Fibroblast of lung (primary cell): ENCODE data around the gene AMBRA1. TPM values are rescaled to one million over a fixed set of nuclear protein-coding genes. Genes with fewer than 3 reads are reported as not detected.
"Not testable (repeated sequence)": the region's sequence is repeated elsewhere in the genome, so short reads cannot be mapped to it uniquely, and the experiment has no call there.

Experiments
- DNase-seq, 2 donors: peaks; one replicate each; pipeline versions ENCODE4 v3.0.0 to v3.0.0-alpha.2; 2010; ENCODE audit warnings: low read depth in 2 of 2
- H2AFZ ChIP-seq: 2 replicates; pipeline ENCODE4 v1.5.1; 2012; ENCODE audit warnings: low read length, control low read depth, inconsistent platforms
- H3K27ac ChIP-seq: 2 replicates; pipeline ENCODE4 v1.5.1; 2011; ENCODE audit warnings: low read length, control low read depth; ENCODE audit not compliant: insufficient read depth
- H3K27me3 ChIP-seq: 2 replicates; pipeline ENCODE4 v1.5.1; 2011; ENCODE audit warnings: mild to moderate bottlenecking, low read length; ENCODE audit not compliant: control insufficient read depth, insufficient read depth
- H3K36me3 ChIP-seq: 2 replicates; pipeline ENCODE4 v1.5.1; 2011; ENCODE audit warnings: low read length; ENCODE audit not compliant: control insufficient read depth, insufficient read depth
- H3K4me1 ChIP-seq: 2 replicates; pipeline ENCODE4 v1.5.1; 2011; ENCODE audit warnings: low read length; ENCODE audit not compliant: control insufficient read depth, insufficient read depth; ENCODE audit errors: extremely low read depth
- H3K4me2 ChIP-seq: 2 replicates; pipeline ENCODE4 v1.5.1; 2011; ENCODE audit warnings: low read length, control low read depth; ENCODE audit not compliant: insufficient read depth; ENCODE audit errors: extremely low read depth
- H3K4me3 ChIP-seq, 4 experiments: fragments of 200-600 bp in 1 of 4; sonication (generic) in 1 of 4; replicated peaks in 1 of 4; 2 replicates each; pipeline ENCODE4 v1.5.1; 2011 to 2016; ENCODE audit warnings: low read length in 4 of 4, low read depth in 3 of 4, mild to moderate bottlenecking in 3 of 4, control low read depth in 2 of 4, inconsistent platforms in 1 of 4, mixed read lengths in 1 of 4; ENCODE audit not compliant: insufficient read depth in 1 of 4; ENCODE audit errors: control extremely low read depth in 1 of 4
- H3K79me2 ChIP-seq: 2 replicates; pipeline ENCODE4 v1.5.1; 2012; ENCODE audit warnings: mild to moderate bottlenecking, low read length, inconsistent platforms; ENCODE audit not compliant: control insufficient read depth, insufficient read depth
- H3K9ac ChIP-seq: 2 replicates; pipeline ENCODE4 v1.5.1; 2011; ENCODE audit warnings: mild to moderate bottlenecking, low read length, control low read depth; ENCODE audit not compliant: insufficient read depth
- H3K9me3 ChIP-seq: 2 replicates; pipeline ENCODE4 v1.5.1; 2012; ENCODE audit warnings: low read depth, low read length; ENCODE audit not compliant: control insufficient read depth, insufficient read depth
- H4K20me1 ChIP-seq: 2 replicates; pipeline ENCODE4 v1.5.1; 2011; ENCODE audit warnings: low read length; ENCODE audit not compliant: control insufficient read depth, insufficient read depth; ENCODE audit errors: extremely low read depth
- CTCF ChIP-seq, 2 donors: IDR thresholded peaks in 1 of 2; conservative IDR thresholded peaks in 1 of 2; 1 replicate in 1 of 2; 2 replicates in 1 of 2; pipeline ENCODE4 v1.5.1; 2011 to 2012; ENCODE audit warnings: low read length in 2 of 2, control low read depth in 1 of 2, inconsistent platforms in 1 of 2, low read depth in 1 of 2, mild to moderate bottlenecking in 1 of 2
- EZH2 ChIP-seq: IDR thresholded peaks from 2 replicates; pipeline ENCODE4 v1.5.1; 2012; ENCODE audit warnings: low read length, control low read depth, mild to moderate bottlenecking; ENCODE audit errors: missing control alignments
- polyA plus RNA-seq, 2 donors: library from polyadenylated mRNA; depleted of rRNA in 1 of 2; stranded (reverse) in 1 of 2; unstranded in 1 of 2; fragments of >200 nt; gene quantifications; 2 replicates each; pipeline ENCODE4 v1.2.1, GENCODE V29; 2011 to 2012; ENCODE audit warnings: missing spikeins in 1 of 2
- total RNA-seq: library from RNA; depleted of rRNA; stranded (reverse); fragments of >200 nt; gene quantifications from 2 replicates; pipeline ENCODE4 v1.2.1, GENCODE V29; 2014

AMBRA1 gene
- total and polyA plus RNA-seq, 2 donors (not counting 1 experiment from before 2014, with no cell fraction given): 8.3 to 23.3 TPM

- TF ChIP-seq EZH2 (no peak), CTCF (conservative IDR thresholded peaks at IDR 0.05 in 1 of 2, IDR thresholded peaks at IDR 0.05 in 1 of 2; ENCODE audit: low read depth in 1 of 2, low read length in 2 of 2) (no peak)
- no peaks in the 10 kb centered on the region for H4K20me1 ChIP-seq
Measured at GRCh38 chr11:46590740-46591605, 2.9 kb downstream of the AMBRA1 start.

DNA sequence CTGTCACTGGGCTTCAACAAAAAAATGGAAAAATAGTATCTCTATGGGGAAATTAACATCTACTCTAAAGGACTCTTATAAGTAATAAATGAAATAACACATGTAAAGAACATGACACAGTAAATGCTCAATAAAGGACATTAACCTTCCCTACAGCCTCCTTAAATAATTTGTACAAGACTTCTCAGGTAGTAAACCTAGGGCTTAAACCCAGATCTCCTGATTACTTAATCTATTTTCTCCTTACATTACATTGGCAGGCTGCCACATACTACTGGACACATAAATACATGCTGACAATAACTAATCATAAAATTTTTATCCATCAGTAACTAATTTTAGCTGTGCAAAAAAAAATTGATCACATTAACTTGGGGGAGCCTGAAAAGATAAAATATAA, 4.9 kb downstream of the AMBRA1 start:
- no peak for DNase-seq
- TF ChIP-seq CTCF (conservative IDR thresholded peaks at IDR 0.05 in 1 of 2, IDR thresholded peaks at IDR 0.05 in 1 of 2; ENCODE audit: low read depth in 1 of 2, low read length in 2 of 2): no peak
- no peak for TF ChIP-seq EZH2

More at GRCh38 chr11:46590740-46591605, 2.9 kb downstream of the AMBRA1 start:
- Histone ChIP-seq H2AFZ (no peak overlapping the region), H3K27me3 (no peaks in the 10 kb centered on the region), H3K9ac (no peak overlapping the region), H3K27ac (no peak overlapping the region), H3K36me3 (no peaks in the 10 kb centered on the region), H3K4me1 (peaks cover 5% of the 10 kb centered on the region), H3K4me3 (peak overlapping the region in 1 of 4 experiments; percentile 6), H3K79me2 (peaks cover 63% of the 10 kb centered on the region), H3K9me3 (no peaks in the 10 kb centered on the region), H3K4me2 (peak overlapping the region; percentile 54)
- DNase-seq: no peak

GRCh38 chr11:46588131-46588530, 5.7 kb downstream of the AMBRA1 start:
- Histone ChIP-seq H3K27me3 (no peaks in the 10 kb centered on the region), H3K4me3 (no peak overlapping the region), H3K27ac (no peak overlapping the region), H2AFZ (no peak overlapping the region), H3K79me2 (peaks cover 62% of the 10 kb centered on the region), H4K20me1 (no peaks in the 10 kb centered on the region), H3K4me1 (peaks cover 5% of the 10 kb centered on the region), H3K36me3 (no peaks in the 10 kb centered on the region), H3K9me3 (no peaks in the 10 kb centered on the region), H3K4me2 (no peak overlapping the region), H3K9ac (no peak overlapping the region)
- TF ChIP-seq CTCF (conservative IDR thresholded peaks at IDR 0.05 in 1 of 2, IDR thresholded peaks at IDR 0.05 in 1 of 2; ENCODE audit: low read depth in 1 of 2, low read length in 2 of 2): no peak
- TF ChIP-seq EZH2: no peak
- peak in 1 of 2 donors; percentile 42 for DNase-seq

More for the DNA sequence above, 4.9 kb downstream of the AMBRA1 start:
- no peaks in the 10 kb centered on the region for H3K36me3 ChIP-seq
- no peak overlapping the region for H3K9ac ChIP-seq
- H2AFZ ChIP-seq: no peak overlapping the region
- no peak overlapping the region for H3K4me3 ChIP-seq
- no peak overlapping the region for H3K27ac ChIP-seq
- H3K79me2 ChIP-seq: peaks cover 69% of the 10 kb centered on the region
- no peaks in the 10 kb centered on the region for H3K9me3 ChIP-seq
- no peaks in the 10 kb centered on the region for H3K27me3 ChIP-seq
- H4K20me1 ChIP-seq: no peaks in the 10 kb centered on the region
- peaks cover 5% of the 10 kb centered on the region for H3K4me1 ChIP-seq
- no peak overlapping the region for H3K4me2 ChIP-seq

- H3K9ac ChIP-seq, H3K4me1 ChIP-seq, H3K4me2 ChIP-seq, H3K27me3 ChIP-seq, H3K36me3 ChIP-seq, H3K27ac ChIP-seq, H4K20me1 ChIP-seq, H2AFZ ChIP-seq, DNase-seq, H3K9me3 ChIP-seq, H3K4me3 ChIP-seq: not testable (repeated sequence)
- H3K79me2 ChIP-seq: peaks cover 40% of the 10 kb centered on the region
Measured at GRCh38 chr11:46583513-46583912, 10.3 kb downstream of the AMBRA1 start.
